Transverse colon (tissue), 4 donors: ENCODE results near the gene MTSS2. TPM values are rescaled to one million over a fixed set of nuclear protein-coding genes. Genes with fewer than 3 reads are reported as not detected.

Source experiments
- DNase-seq: peaks from one replicate; pipeline ENCODE4 v3.0.0-alpha.2; 2019
- H3K27ac ChIP-seq, 4 donors: fragments of 200-600 bp; sonication (generic); 2 replicates each; pipeline ENCODE4 v1.5.1; 2016 to 2018; ENCODE audit warnings: inconsistent platforms in 4 of 4
- H3K27me3 ChIP-seq: fragments of 200-600 bp; sonication (generic); 2 replicates; pipeline ENCODE4 v1.5.1; 2017; ENCODE audit warnings: inconsistent platforms
- H3K36me3 ChIP-seq, 4 donors: fragments of 200-600 bp; sonication (generic); 2 replicates each; pipeline ENCODE4 v1.5.1; 2017 to 2019; ENCODE audit warnings: inconsistent platforms in 4 of 4
- H3K4me1 ChIP-seq, 4 donors: fragments of 200-600 bp; sonication (generic); 2 replicates each; pipeline ENCODE4 v1.5.1; 2017 to 2020; ENCODE audit warnings: inconsistent platforms in 4 of 4
- H3K4me3 ChIP-seq, 4 donors: fragments of 200-600 bp; sonication (generic); 1 replicate in 1 of 4; 2 replicates in 3 of 4; pipeline versions ENCODE4 v1.5.1 to v1.6.1; 2017 to 2019; ENCODE audit warnings: inconsistent platforms in 4 of 4
- H3K9me3 ChIP-seq, 2 donors: fragments of 200-600 bp; sonication (generic); 2 replicates each; pipeline ENCODE4 v1.5.1; 2017 to 2019; ENCODE audit warnings: inconsistent platforms in 2 of 2
- CTCF ChIP-seq, 5 experiments: fragments of 200-600 bp in 3 of 5; fragments of 450-650 bp in 2 of 5; sonication (generic) in 3 of 5; IDR thresholded peaks; 1 replicate in 2 of 5; 2 replicates in 3 of 5; pipeline ENCODE4 v1.5.1; 2016 to 2017; ENCODE audit warnings: antibody characterized with exemption in 5 of 5, inconsistent platforms in 3 of 5, mild to moderate bottlenecking in 2 of 5, moderate library complexity in 1 of 5
- EP300 ChIP-seq: sonication (generic); formaldehyde crosslinking; IDR thresholded peaks from one replicate; pipeline ENCODE4 v1.6.1; 2017; ENCODE audit warnings: antibody characterized with exemption, low read depth
- POLR2A ChIP-seq: fragments of 450-650 bp; IDR thresholded peaks from one replicate; pipeline ENCODE4 v1.6.1; 2016; ENCODE audit warnings: antibody characterized with exemption, mild to moderate bottlenecking, moderate library complexity
- POLR2AphosphoS5 ChIP-seq, 3 donors: sonication (generic); formaldehyde crosslinking; IDR thresholded peaks; one replicate each; pipeline ENCODE4 v1.6.1; 2016; ENCODE audit warnings: antibody characterized with exemption in 3 of 3
- WGBS, 2 donors: methylation state at CpG; one replicate each; pipeline ENCODE4 v1.1.5; 2018; ENCODE audit warnings: low coverage in 1 of 2; 5-methylcytosine and 5-hydroxymethylcytosine counted together
- in situ Hi-C, 4 donors: fragments of 200-750 bp; cut with MboI; loops; one replicate each; pipeline versions ENCODE4 v1.15.0 to v1.15.1; 2017; ENCODE audit warnings: low sequenced_read_pairs in 3 of 4, low pct_ligation_motif_present in 1 of 4, low pct_unique_long_range_greater_than_20kb in 1 of 4
- intact Hi-C: fragments of 100-400 bp; cut with DNase I; formaldehyde crosslinking; loops from one replicate; pipeline ENCODE4 v1.15.1; 2023; ENCODE audit warnings: low total_unique reads
- total RNA-seq, 4 donors: library from RNA; depleted of rRNA; stranded (reverse); fragments of >200 nt; gene quantifications; one replicate each; pipeline ENCODE4 v1.1.0, GENCODE V29; 2016

Gene MTSS2
- total RNA-seq, 4 donors from 2014 or later: 13.9 to 149 (median 33.8) TPM

DNA sequence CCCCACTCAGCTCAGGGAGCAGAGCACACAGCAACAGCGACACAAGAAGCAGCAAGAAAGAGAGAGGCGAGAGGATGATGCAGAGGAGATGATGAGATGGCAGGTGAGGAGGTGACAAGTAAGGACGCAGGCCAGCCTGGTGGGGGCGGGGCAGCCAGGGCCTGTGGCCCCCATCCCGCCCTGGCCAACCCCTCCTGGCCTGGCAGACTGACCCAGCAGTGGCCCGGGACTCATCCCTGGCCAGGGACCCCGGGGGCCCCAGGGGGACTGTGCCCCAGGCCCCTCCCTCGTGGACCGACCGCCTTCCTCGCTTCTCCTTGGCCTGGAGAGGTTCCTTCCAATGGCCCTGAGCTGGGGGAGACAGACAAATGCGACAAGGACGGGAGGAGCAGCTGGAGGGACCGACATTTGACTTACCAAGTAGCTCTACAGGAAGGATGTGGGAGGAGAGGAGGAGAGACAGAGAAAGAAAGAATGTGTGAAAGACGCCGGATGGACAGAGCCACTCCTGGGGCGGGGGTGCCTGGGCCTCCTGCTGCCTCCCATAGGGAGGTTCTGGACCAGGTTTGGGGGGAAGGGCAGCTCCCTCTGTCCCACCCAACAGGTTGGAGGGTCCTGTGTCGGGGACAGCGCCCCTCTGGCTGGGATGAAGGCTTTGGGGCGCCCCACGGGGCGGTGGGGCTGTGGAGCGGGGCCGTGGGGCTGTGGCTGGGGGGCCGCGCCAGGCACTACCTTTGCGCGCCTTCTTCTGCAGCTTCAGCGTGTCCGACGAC, 6.8 kb downstream of the MTSS2 start:
- intact Hi-C loops (no loop called here), in situ Hi-C loops (loop anchor here in 2 of 4 donors (10.0 kb wide), 2 partner anchors 86 to 96 kb away; no protein-coding TSS in a partner anchor)
- H3K36me3 ChIP-seq: no peaks in the 10 kb centered on the region
- no peak overlapping the region for H3K4me3 ChIP-seq
- TF ChIP-seq POLR2A (no peak), POLR2AphosphoS5 (IDR thresholded peaks at IDR 0.05) (no peak), EP300 (no peak), CTCF (IDR thresholded peaks at IDR 0.05) (no peak)
- H3K4me1 ChIP-seq: peaks cover 32 to 41% (median 35%) of the 10 kb centered on the region in 4 donors
- peak overlapping the region; percentile 6 to 91 (median 89) for H3K27ac ChIP-seq
- no peak for DNase-seq
- H3K9me3 ChIP-seq: no peaks in the 10 kb centered on the region
- H3K27me3 ChIP-seq: no peaks in the 10 kb centered on the region
- WGBS, 2 donors: 82% methylated on average over 31 of the region's 31 CpGs; no CpG with 5 or more reads in 1 of the 2 donors

DNA sequence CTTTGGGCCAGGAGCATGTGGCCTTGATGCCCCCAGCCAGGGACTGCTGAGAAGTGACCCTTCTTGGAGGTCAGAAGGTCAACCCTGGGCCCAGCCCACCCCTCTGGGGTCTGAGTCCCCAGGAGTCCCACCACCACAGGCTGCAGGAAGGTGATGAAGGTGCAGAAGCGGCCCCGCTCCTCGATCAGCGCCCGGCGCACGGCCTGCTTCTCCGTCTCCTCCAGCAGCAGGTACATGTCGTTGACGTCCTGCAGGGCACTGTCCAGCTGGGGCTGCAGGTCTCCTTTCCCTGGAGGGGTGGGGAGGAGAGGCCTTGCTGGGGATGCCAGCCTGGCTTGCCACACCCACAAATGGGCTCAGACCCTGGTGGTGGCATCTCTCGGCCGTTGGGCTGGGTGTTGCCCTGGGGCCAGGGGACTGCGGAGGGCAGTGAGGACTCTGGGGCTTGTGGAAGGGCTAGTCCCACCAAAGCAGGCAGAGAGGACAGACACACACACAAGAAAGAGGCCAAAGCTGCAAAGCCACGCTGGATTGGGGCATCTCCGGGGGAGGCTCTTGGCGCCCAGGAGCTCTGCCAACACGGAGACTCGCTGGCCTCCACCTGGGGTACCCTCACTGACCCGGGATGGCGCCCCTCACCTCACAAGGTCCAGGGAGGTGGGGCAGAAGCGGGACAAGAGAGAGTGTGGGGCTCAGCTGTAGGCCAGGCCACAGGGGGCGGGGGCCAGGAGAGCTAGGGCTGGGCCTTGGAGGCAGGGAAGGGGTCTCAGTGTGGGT, 7.5 kb downstream of the MTSS2 start:
- H3K27ac ChIP-seq: peak overlapping the region in 1 of 4 donors; percentile 91
- in situ Hi-C loops: loop anchor here in 2 of 4 donors (10.0 kb wide), 2 partner anchors 86 to 96 kb away; no protein-coding TSS in a partner anchor
- intact Hi-C loops: no loop called here

DNA sequence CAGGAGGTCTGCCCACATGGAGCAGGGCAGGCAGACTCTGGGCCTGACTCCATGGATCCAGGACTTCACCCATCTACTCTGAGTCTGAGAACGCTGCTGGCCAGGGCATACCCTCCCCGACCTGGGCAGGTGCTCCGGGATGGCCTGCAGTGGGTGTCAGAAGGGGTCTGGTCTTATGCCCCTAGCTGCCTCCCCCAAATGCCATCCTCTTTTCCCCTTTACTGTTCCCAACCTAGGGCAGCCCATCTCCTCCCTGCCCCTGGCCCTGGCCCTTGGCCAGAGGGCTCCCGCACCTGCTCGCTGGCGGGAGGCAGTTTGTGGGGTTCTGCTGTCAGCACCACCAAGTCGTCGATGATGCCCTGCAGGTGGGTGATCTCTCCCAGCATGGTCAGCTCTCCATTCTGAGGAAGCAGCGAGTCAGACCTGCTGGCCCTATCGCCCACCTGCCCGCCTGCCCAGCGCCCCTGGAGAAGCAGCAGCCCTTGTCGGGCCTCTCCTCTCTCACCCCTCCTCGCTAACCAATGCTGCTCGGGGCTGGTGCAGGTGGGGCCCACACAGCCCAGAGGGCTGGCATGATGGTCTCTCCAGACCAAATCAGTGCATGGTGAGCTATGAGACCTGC, 8.2 kb downstream of the MTSS2 start:
- DNase-seq: no peak
- in situ Hi-C loops: loop anchor here in 2 of 4 donors (10.0 kb wide), 2 partner anchors 87 to 97 kb away; no protein-coding TSS in a partner anchor
- no peak for TF ChIP-seq POLR2A
- no peak for TF ChIP-seq EP300
- TF ChIP-seq CTCF (IDR thresholded peaks at IDR 0.05): no peak
- TF ChIP-seq POLR2AphosphoS5 (IDR thresholded peaks at IDR 0.05): no peak
- Histone ChIP-seq H3K4me1 (peaks cover 23 to 26% (median 25%) of the 10 kb centered on the region in 4 donors), H3K27me3 (no peaks in the 10 kb centered on the region), H3K36me3 (peaks cover 0 to 7% (median 0%) of the 10 kb centered on the region in 4 donors), H3K9me3 (no peaks in the 10 kb centered on the region), H3K27ac (no peak overlapping the region), H3K4me3 (no peak overlapping the region)
- intact Hi-C loops: no loop called here
- 88 to 94% methylated on average over 3 to 15 of the region's 15 CpGs for WGBS, 2 donors

More for the DNA sequence above, 7.5 kb downstream of the MTSS2 start:
- no peak for DNase-seq
- no peak for TF ChIP-seq CTCF (IDR thresholded peaks at IDR 0.05)
- TF ChIP-seq EP300: no peak
- no peak for TF ChIP-seq POLR2AphosphoS5 (IDR thresholded peaks at IDR 0.05)
- no peak for TF ChIP-seq POLR2A
- H3K4me1 ChIP-seq: peaks cover 29 to 33% (median 31%) of the 10 kb centered on the region in 4 donors
- no peaks in the 10 kb centered on the region for H3K9me3 ChIP-seq
- peaks cover 0 to 1% (median 0%) of the 10 kb centered on the region in 4 donors for H3K36me3 ChIP-seq
- H3K27me3 ChIP-seq: no peaks in the 10 kb centered on the region
- WGBS, 2 donors: 88% methylated on average over 21 of the region's 22 CpGs; no CpG with 5 or more reads in 1 of the 2 donors
- H3K4me3 ChIP-seq: no peak overlapping the region
